PC-9 (cell line): Measurements from ENCODE around the gene KMT2A.
A peak's percentile ranks its signal among the peaks of the same experiment; 100 is the strongest.

Source experiments
- EZH2 ChIP-seq: fragments of 200-600 bp; sonication (generic); IDR thresholded peaks from 2 replicates; pipeline ENCODE4 v1.8.0; 2017; ENCODE audit warnings: antibody characterized with exemption, low read depth
- TF ChIP-seq, protein P1 (sequence below): fragments of 200-600 bp; sonication (generic); conservative IDR thresholded peaks from 2 replicates; pipeline ENCODE4 v1.6.1; 2017; ENCODE audit warnings: mixed run types, antibody characterized with exemption, mild to moderate bottlenecking, moderate library complexity

DNA sequence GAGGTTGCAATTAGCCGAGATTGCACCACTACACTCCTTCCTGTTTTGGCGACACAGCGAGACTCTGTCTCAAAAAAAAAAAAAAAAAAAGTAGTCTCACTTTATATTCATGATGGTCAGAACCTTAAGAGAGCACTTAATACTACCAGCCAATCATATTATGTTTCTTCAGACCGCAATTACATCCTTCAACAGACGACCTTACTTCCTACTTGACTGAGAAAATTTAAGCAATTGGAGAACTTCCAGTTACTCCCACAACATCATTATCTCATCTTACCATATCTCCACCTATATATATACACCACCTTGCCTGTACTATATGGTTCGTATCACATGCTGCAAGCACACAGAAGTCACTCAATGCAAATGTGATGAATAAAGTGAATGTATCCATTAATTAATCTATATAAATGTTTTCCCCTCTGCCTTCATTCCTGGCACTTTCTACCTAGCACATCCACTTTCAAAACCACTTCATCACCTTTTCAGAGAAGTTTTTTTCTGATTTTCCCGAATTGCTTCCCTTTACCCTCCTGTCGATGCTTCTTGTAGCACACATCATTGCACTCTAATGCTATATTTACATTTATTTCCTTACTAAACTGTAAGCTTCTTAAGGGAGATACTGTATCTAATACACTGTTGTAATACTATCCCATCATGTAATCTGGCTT, 21.1 kb upstream of the KMT2A start:
- no peak for TF ChIP-seq EZH2
- TF ChIP-seq, protein P1, sequence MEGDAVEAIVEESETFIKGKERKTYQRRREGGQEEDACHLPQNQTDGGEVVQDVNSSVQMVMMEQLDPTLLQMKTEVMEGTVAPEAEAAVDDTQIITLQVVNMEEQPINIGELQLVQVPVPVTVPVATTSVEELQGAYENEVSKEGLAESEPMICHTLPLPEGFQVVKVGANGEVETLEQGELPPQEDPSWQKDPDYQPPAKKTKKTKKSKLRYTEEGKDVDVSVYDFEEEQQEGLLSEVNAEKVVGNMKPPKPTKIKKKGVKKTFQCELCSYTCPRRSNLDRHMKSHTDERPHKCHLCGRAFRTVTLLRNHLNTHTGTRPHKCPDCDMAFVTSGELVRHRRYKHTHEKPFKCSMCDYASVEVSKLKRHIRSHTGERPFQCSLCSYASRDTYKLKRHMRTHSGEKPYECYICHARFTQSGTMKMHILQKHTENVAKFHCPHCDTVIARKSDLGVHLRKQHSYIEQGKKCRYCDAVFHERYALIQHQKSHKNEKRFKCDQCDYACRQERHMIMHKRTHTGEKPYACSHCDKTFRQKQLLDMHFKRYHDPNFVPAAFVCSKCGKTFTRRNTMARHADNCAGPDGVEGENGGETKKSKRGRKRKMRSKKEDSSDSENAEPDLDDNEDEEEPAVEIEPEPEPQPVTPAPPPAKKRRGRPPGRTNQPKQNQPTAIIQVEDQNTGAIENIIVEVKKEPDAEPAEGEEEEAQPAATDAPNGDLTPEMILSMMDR, result 0 out of 2 replicates have a peak, but pooled peaks have one; percentile 9
